ENCODE results near the gene NOC2L. TPM values are rescaled to one million over a fixed set of nuclear protein-coding genes. Genes with fewer than 3 reads are reported as not detected.
A peak's percentile ranks its signal among the peaks of the same experiment; 100 is the strongest.

NOC2L gene
- total RNA-seq, 2 experiments from 2014 or later = 68.9 to 103 TPM

DNA sequence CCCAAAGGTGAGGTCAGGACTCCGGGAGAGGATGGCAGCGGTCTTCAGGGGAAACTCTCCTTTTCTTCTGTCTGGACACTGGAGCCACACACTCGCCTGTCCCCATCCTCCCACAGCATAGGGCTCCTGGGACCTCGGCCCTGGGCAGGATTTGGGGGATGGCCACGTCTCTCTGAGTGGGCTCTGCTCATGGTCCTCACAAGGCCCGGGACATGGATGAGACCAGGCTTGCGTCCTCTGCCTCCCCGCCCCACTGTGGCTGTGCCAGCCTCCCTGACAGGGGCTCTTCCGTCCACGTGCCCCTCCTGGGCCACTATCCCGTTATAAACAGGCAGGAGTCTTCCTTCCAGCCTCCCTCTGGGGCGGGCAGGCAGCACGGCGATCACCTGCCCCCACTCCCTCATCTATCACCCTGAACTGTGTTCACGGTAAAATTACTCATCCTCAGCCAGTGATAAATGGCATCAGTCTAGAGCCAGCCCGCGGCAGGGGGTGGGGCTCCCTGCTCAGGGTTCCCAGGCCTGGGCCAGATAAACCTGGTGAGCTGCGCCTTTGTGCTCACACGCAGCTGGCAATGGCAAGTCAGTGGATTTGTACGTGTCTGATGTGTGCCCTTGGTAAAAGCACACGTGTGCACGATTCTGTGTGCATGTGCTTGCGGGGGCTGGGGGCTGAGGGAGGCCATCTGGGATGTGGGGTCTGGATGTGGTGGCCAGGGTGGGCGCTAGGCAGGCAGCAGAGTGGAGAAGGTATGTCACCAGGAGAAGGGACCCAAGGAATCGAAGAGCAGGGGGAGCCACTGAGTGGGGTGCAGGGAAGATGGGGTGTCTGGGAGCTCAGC is 48.0 kb downstream of the NOC2L start:
- DNase-seq (no peak), ATAC-seq (no peak)
- no peaks in the 10 kb centered on the region for H3K36me3 Mint-ChIP-seq
- peaks cover 55% of the 10 kb centered on the region for H3K27me3 Mint-ChIP-seq
- peaks cover 9% of the 10 kb centered on the region for H3K4me1 Mint-ChIP-seq
- no peak overlapping the region for H3K27ac Mint-ChIP-seq
- CTCF ChIA-PET = no interaction called here
- H3K4me3 Mint-ChIP-seq = no peak overlapping the region
- H3K9me3 Mint-ChIP-seq (ENCODE audit: low read depth) = no peaks in the 10 kb centered on the region

DNA sequence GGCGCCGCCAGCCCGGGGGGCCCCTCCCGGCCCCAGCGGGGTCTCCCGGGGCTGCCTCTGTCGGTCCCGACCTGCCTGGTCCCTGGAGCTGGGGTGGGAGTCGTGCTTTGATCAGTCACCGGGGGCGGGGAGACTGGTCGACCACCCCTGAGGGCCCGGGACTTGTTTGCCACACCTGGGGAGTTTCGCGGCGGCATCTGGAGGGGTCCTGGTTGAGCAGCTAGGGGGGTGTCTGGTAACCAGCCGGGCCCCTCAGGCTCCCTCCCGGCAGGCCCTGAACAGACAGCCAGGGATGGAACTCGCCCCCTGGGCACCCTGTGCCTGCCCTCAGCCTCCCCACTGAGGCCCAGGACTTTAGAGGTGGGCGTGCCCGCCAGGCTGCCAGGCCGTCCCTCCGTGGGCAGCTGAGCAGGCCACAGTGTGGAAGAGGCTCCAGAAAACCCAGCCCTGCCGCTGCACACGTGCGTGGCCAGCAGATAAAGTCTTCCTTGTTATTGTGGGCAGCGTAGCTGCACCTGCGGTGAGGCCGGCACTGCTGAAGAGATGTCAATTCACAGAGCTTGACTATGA is 48.7 kb downstream of the NOC2L start:
- DNase-seq (no peak), ATAC-seq (no peak)
- Mint-ChIP-seq H3K4me3 (no peak overlapping the region), H3K27me3 (peaks cover 62% of the 10 kb centered on the region), H3K9me3 (ENCODE audit: low read depth) (no peaks in the 10 kb centered on the region), H3K36me3 (no peaks in the 10 kb centered on the region), H3K4me1 (peaks cover 13% of the 10 kb centered on the region), H3K27ac (no peak overlapping the region)
- CTCF ChIA-PET = no interaction called here

DNA sequence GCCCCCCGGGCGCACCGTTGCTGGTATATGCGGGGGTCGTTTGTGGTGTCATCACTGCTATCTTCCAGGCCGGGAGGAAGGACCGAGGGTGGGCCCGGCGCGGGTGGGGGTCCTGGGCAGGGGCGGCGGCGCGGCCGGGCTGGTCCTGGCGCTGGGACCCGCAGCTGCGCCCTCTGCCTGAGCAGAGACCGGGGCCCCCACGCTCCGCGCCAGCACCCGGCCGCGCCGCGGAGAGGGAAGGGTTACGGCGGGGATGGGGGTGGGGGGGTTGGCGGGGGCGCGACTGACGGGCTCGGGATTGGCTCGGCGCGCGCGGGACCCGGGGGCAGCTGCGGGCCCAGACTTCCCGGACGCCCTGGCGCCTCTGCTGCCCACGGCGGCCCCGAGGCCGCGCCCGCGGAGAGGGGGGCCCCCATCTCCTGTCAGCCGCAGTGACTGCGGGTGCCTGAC is 49.2 kb downstream of the NOC2L start:
- ATAC-seq (no peak), DNase-seq (no peak)
- Mint-ChIP-seq H3K4me3 (no peak overlapping the region), H3K27ac (no peak overlapping the region), H3K36me3 (no peaks in the 10 kb centered on the region), H3K9me3 (ENCODE audit: low read depth) (no peaks in the 10 kb centered on the region), H3K4me1 (peaks cover 17% of the 10 kb centered on the region), H3K27me3 (peaks cover 67% of the 10 kb centered on the region)
- CTCF ChIA-PET = no interaction called here

DNA sequence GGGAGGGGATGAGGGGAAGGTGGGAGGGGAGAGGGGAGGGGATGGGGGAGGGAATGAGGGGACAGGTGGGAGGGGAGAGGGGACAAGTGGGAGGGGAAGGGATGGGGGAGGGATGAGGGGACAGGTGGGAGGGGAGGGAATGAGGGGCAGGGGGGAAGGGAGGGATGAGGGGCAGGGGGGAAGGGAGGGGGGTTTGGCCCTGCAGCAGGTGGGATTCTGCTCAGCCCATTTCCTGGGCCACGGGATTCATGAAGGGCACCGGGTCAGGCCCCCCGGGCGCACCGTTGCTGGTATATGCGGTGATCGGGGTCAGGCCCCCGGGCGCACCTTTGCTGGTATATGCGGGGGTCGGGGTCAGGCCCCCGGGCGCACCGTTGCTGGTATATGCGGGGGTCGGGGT is 50.4 kb downstream of the NOC2L start:
- Mint-ChIP-seq H3K4me1 (peaks cover 17% of the 10 kb centered on the region), H3K36me3 (no peaks in the 10 kb centered on the region), H3K9me3 (ENCODE audit: low read depth) (no peaks in the 10 kb centered on the region), H3K27me3 (peaks cover 66% of the 10 kb centered on the region), H3K27ac (no peak overlapping the region), H3K4me3 (no peak overlapping the region)
- CTCF ChIA-PET = no interaction called here
- DNase-seq (no peak), ATAC-seq (no peak)

DNA sequence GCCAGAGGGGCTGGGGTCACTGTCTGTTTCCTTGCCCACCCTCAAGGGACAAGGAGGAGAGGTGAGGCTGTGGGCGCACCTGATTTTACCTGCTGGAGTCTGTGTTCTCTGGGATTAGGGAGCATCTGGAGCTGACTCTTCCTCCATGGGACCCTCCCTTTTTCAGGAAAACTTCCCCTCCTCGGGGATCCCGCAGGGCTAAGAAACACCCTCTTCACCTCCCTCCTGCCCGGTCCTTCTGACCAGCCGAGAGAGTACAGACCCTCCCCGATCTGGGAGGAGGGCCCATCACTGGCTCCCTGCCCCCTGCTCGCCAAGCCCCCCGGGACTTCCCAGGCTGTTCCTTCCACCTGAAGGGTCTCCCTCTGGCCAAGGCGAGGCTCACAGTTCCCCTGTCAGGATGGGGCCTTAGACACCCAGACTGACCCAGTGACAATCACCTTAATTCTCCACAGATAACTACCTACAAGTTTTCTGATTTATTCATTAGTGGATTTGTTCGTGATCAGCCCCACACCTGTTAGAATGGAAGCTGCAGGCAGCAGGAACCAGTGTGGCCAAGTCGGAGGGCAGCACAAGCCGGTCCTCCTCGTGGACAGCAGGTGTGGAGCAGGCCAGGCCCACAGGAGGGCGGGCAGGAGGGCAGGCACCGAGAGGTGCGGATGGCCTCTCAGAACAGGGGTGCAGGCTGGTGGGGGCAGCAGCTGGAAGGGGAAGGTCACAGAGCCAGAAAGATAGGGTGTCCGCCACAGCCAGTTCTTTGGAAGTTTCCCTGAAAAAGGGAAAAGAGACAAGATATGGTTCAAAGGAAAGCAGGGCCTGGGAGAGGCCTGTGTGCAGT is 51.2 kb downstream of the NOC2L start:
- Mint-ChIP-seq H3K4me3 (no peak overlapping the region), H3K4me1 (peaks cover 16% of the 10 kb centered on the region), H3K27me3 (peaks cover 64% of the 10 kb centered on the region), H3K36me3 (no peaks in the 10 kb centered on the region), H3K27ac (no peak overlapping the region), H3K9me3 (ENCODE audit: low read depth) (no peaks in the 10 kb centered on the region)
- CTCF ChIA-PET = interaction anchor here (2.2 kb wide), 1 partner anchor 51 kb away, joined by 11 read pairs; the partner anchor contains the start of gene NOC2L
- DNase-seq (peak; percentile 37), ATAC-seq (no peak)

DNA sequence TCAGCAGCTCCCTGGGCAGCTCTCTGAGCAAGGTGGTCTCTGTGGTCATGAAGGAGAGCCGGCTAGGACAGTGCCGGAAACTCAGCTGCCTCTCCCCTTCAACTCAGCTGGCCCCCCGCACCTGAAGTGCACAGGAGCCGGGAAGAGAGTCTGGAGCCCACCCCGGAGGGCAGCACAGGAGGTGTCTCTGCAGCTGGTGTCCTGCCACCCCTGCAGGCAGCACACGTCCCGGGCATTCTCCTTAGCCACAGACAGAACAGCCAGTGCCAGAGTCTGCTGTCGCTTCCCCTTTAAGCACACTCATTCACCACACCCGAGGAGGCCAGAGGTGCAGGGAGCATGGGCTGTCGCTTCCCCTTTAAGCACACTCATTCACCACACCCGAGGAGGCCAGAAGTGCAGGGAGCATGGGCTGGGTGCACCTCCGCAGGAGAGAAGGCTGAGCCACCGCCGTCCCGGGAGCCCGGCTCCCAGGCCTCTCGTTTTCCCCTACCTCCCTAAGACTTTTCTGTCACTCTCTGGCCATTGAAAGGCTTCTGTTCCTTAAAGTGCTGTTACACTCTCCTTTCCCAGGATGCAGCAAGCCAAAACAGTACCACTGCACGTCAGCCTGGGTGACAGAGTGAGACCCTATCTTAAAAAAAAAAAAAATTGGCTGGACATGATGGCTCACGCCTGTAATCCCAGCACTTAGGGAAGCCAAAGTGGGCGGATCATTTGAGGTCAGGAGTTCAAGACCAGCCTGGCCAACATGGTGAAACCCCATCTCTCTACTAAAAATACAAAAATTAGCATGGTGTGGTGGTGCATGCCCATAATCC is 52.2 kb downstream of the NOC2L start:
- Mint-ChIP-seq H3K36me3 (no peaks in the 10 kb centered on the region), H3K9me3 (ENCODE audit: low read depth) (no peaks in the 10 kb centered on the region), H3K4me3 (no peak overlapping the region), H3K27me3 (peaks cover 55% of the 10 kb centered on the region), H3K4me1 (peaks cover 10% of the 10 kb centered on the region), H3K27ac (no peak overlapping the region)
- CTCF ChIA-PET = interaction anchor here (0.8 to 2.6 kb wide), 7 partner anchors 16 to 77 kb away, joined by 3 to 34 read pairs (median 6); partner anchors contain the start of gene NOC2L
- DNase-seq = peak; percentile 55
- no peak for ATAC-seq

DNA sequence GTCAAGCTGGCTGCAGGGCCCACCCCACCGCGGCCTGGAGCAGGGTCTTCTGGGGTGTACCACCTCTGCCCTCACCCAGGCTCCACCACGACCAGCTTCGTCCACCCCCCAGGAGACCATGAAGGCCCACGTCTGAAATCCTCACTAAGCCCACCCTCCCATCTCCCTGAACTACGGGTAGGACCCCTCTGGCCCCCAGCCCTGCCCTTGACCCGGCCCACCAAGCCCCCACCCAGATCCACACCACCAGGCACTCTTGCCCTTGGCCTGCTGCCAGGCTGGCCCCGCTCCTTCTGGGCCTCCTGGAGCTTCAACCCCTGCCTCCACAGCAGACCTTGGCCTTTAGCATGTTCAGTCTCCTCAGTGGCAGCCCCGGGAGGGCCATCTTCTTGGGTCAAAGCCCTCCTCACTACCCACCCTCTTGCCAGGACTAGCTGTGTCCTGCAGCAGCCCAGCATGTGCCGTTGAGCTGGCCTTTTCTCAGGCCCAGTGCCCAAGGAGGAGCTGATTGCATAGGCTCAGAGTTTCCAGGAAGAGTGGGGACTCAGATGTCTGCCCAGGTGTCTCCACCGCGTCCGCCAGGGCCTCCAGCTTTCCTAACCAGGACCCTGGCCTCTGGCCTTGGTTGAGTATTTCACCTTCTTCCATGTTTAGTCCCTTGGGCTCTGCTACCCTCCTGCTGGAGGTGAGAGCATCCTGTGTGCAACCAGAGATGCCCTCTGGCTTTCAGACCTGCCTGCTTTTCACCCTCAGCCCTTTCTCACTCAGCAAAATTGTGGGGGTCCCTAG is 53.1 kb downstream of the NOC2L start:
- no peak for ATAC-seq
- no peaks in the 10 kb centered on the region for H3K36me3 Mint-ChIP-seq
- H3K27ac Mint-ChIP-seq = no peak overlapping the region
- H3K27me3 Mint-ChIP-seq = peaks cover 49% of the 10 kb centered on the region
- peak; percentile 37 for DNase-seq
- H3K4me1 Mint-ChIP-seq = peaks cover 10% of the 10 kb centered on the region
- CTCF ChIA-PET = interaction anchor here (0.8 to 3.0 kb wide), 13 partner anchors 8 to 108 kb away, joined by 3 to 34 read pairs (median 5); partner anchors contain the start of genes ISG15, NOC2L and PLEKHN1
- H3K4me3 Mint-ChIP-seq = no peak overlapping the region
- H3K9me3 Mint-ChIP-seq (ENCODE audit: low read depth) = no peaks in the 10 kb centered on the region

DNA sequence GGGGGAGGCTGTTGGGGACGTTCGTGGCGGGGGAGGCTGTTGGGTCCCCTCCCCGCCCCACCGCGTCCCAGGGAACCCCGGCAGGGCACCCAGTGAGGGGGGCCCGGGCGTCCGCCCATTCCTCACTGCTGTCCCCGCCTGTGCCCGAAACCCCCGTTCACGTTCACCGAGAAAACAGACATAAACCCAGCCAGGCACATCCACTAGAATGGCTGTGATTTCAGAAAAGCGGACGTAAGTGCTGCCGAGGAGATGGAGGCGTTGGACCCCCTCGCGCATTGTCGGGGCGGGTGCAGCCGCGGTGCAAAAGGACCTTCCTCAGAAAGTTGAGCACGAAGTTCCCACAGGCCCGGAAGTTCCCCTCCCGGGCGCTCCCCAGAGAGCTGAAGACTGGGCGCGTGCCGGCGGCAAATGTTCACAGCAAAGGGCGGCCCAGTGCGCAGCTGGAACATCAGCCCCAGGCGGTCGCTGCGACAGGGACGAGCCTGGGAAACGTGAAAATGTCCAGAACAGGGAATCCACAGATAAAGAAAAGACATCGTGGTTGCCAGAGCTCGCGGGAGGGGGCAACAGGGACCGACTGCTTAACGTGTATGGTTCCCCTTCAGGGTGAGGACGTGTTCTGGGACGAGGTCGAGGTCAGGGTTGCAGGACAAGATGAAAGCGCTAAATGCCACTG is 53.8 kb downstream of the NOC2L start:
- no peaks in the 10 kb centered on the region for H3K9me3 Mint-ChIP-seq (ENCODE audit: low read depth)
- H3K27ac Mint-ChIP-seq = no peak overlapping the region
- CTCF ChIA-PET = interaction anchor here (0.7 to 3.0 kb wide), 25 partner anchors 8 to 109 kb away, joined by 3 to 34 read pairs (median 3); partner anchors contain the start of genes ISG15, NOC2L and PLEKHN1
- peak; percentile 42 for DNase-seq
- peaks cover 10% of the 10 kb centered on the region for H3K4me1 Mint-ChIP-seq
- H3K27me3 Mint-ChIP-seq = peaks cover 44% of the 10 kb centered on the region
- no peak overlapping the region for H3K4me3 Mint-ChIP-seq
- ATAC-seq = peak; percentile 2
- no peaks in the 10 kb centered on the region for H3K36me3 Mint-ChIP-seq

DNA sequence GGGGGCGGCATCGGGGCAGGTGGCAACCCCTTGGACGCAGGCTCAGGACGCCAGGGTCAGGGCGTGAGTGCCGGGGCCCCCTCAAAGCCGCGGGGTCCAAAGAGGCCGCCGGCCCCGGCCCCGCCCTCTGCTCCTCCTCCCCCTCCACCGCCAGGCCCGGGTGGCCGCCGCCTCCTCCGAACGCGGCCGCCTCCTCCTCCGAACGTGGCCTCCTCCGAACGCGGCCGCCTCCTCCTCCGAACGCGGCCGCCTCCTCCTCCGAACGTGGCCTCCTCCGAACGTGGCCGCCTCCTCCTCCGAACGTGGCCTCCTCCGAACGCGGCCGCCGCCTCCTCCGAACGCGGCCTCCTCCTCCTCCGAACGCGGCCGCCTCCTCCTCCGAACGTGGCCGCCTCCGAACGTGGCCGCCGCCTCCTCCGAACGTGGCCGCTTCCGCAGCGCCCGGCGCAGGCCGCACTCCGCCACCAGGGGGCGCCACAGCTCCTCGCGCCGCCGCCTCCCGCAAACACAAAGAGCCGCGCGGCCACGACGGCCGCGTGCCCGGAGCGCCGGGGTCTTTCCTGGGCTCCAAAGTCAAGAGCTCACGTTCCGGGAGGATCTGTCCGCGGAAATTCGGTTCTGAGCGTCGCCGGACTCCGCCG is 54.6 kb downstream of the NOC2L start:
- ATAC-seq (peak; percentile 92), DNase-seq (peak; percentile 87)
- Mint-ChIP-seq H3K4me1 (peaks cover 10% of the 10 kb centered on the region), H3K27me3 (peaks cover 50% of the 10 kb centered on the region), H3K36me3 (no peaks in the 10 kb centered on the region), H3K27ac (no peak overlapping the region), H3K9me3 (ENCODE audit: low read depth) (no peaks in the 10 kb centered on the region), H3K4me3 (peak overlapping the region; percentile 56)
- CTCF ChIA-PET = interaction anchor here (0.7 to 3.0 kb wide), 22 partner anchors 9 to 109 kb away, joined by 3 to 34 read pairs (median 4); partner anchors contain the start of genes ISG15, NOC2L and PLEKHN1

DNA sequence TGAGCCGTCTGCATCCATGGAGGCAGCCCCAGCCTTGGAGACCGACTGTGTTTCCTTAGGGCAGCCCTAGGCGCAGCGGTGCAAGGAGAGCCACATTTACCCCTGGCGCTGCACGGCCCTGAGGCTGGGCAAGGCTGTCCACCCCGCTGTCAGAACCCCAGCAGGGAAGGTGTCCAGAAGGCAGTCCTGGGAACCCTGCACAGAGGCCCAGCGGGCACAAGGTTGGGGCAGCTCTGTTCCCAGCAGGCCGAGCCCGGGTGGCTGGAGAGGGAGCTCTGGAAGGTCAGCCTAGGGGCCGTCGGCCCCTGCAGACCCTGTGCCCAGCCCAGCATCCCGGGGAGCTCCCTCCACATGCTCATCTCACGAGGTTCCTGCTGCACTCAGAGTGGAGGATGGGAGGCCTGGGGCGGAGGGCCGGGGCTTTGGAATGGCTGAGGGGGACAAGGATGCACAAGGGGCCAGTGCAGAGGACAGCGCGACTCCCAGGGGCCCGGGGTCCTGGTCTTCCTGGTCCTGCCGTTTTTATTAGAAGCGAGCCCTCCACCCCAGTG is 55.3 kb downstream of the NOC2L start:
- Mint-ChIP-seq H3K4me1 (peaks cover 13% of the 10 kb centered on the region), H3K9me3 (ENCODE audit: low read depth) (no peaks in the 10 kb centered on the region), H3K36me3 (no peaks in the 10 kb centered on the region), H3K4me3 (no peak overlapping the region), H3K27ac (no peak overlapping the region), H3K27me3 (peaks cover 52% of the 10 kb centered on the region)
- DNase-seq (peak; percentile 40), ATAC-seq (no peak)
- CTCF ChIA-PET = interaction anchor here (1.0 to 3.0 kb wide), 5 partner anchors 14 to 72 kb away, joined by 3 to 18 read pairs (median 6); partner anchors contain the start of gene NOC2L

DNA sequence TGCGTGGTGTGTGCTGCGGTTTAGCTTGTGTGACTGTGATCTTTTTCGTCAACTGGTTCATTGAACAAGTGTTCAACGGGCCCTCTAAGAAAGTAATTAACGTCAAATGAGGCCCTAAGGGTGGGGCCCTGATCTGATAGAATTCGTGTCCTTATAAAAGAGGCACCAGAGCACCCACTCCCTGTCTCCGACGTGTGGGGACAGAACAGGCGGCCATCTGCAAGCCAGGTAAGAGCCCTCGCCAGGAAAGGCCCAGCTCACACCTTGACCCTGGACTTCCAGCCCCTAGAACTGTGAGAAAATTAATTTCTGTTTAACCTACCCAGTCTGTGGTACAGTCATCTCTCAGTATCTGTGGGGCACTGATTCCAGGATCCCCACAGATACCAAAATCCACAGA is 55.8 kb downstream of the NOC2L start:
- Mint-ChIP-seq H3K9me3 (ENCODE audit: low read depth) (no peaks in the 10 kb centered on the region), H3K36me3 (peaks cover 3% of the 10 kb centered on the region), H3K27ac (no peak overlapping the region), H3K4me1 (peaks cover 18% of the 10 kb centered on the region), H3K4me3 (no peak overlapping the region), H3K27me3 (peaks cover 56% of the 10 kb centered on the region)
- ATAC-seq = no peak
- no peak for DNase-seq
- CTCF ChIA-PET = interaction anchor here (1.0 to 3.0 kb wide), 3 partner anchors 13 to 39 kb away, joined by 3 to 18 read pairs (median 3); no protein-coding TSS in a partner anchor

All from activated CD8-positive, alpha-beta memory T cell treated with anti-CD3 and anti-CD28 coated beads, Interleukin-2, amount 10 ng/mL, durations not matched to agents 7 days and 5 days (primary cell).